Stimulated activated CD8-positive, alpha-beta memory T cell treated with anti-CD3 and anti-CD28 coated beads, Interleukin-2, amount 100 ng/mL, for 48 hours (primary cell): Measurements from ENCODE around the gene SCGB1A1.
A peak's percentile ranks its signal among the peaks of the same experiment; 100 is the strongest.

Experiments used
- DNase-seq, 2 donors: peaks; one replicate each; pipeline ENCODE4 v3.0.0-alpha.2; 2020; ENCODE audit warnings: low read depth in 2 of 2

SCGB1A1 gene

DNA sequence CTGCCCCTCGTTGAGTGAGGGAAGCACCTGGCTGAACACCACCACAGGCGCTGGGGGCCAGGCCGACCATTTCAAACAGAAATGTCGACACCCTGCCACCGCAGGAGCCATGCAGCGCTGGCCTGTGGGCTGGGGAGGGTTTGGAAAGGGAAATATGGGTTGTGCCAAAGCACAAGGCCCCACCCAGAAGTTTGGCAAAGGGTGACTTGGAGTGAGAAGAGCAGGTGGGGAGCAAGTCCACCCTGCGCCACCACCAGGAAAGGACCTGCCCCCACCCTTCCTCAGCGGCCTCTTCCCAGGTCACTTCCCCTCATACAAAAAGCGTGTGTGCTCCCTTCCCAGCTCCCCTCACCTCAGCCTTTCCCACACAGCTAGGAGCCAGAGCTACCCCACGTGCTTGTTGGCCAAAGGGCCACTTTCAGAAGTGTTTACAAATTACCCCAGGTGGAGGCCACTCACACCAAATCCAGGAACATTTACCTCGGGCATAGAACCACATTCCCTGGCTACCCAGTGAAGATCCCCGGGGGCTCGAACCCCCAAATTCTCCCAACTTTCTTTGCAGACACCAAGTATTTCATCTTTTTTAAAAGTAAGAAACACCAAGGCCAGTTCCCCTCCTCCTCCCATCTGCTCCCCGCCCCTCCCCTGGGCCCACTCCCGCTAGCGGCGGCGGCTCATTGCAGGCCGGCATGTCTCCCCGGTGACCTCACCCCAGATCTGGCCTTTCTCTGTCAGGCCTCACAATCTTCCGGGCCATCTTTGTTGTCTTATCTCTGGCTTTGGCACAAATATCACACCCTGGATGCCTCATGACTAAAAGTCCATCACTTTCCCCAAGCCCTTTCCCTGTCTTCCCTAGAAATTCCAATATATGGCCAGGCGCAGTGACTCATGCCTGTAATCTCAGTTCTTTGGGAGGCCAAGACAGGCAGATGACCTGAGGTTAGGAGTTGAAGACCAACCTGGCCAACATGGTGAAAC, 20.5 kb upstream of the SCGB1A1 start:
- no peak for DNase-seq

DNA sequence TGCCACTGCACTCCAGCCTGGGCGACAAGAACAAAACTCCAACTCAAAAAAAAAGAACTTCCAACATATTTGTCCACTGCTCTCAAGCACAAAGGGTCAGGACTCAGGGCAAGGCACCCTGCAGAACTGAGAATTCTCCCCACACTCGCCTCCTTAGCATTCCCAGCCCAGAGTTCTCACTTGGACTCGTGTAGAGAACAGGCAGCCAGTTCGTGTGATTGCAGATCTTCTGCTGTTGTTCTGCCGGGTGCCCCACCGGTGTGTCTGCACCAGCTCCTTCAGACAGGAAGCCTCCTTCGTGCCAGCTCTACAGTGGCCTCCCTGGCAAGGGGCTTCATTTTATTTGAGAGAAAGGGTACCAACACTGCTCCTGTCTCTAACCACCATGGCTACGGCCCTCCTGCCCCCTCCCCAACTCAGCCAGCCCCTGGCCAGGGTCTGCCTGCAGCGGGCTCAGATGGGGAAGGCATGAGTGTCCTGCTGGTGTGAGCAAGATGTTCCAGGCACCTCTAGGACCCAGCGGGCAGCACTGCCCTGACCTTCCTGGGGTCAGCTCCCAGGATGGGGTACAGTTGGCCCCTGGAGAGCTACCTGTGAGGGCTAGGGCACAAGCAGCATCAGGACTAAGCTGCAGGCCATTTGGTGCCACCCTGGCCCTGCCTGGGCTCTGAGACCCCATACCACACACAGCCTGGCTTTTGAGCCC, 19.5 kb upstream of the SCGB1A1 start:
- no peak for DNase-seq

DNA sequence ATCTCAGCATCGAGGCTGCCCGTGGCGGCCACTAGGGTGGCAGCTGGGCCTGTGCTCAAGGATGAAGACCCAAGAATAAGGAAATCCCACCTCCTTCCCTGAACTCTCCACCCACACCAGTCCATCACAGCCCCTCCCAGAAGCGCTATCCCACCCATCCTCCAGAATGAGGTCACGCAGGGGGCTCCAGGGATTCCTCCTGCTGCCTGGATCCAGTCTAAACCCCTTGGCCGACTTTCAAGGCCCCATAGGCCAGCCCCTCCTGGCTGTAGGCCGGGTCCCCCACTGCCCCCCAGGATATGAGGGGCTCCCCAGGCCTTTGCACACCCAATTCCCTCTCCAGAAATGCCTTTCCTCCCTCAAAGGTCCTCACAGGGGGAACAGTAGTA, 19.0 kb upstream of the SCGB1A1 start:
- DNase-seq = no peak

DNA sequence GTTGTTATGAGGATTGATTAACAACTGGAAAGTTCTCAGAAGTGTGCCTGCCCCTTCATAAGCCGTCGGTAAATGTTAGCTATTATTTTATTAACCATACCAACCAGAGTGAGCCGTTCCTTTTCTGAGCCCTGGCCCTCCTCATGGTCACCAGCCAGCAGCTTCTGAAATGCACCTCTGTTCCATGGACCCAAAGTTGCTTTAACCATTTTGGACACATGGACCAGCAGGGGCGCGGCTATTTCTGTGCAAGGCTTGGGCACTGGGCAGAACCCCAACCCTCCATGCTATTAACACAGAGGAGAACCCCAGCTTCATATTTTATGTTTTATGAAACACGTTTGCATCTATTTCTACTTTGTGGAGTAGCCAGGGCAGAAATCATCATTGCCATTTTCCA, 18.6 kb upstream of the SCGB1A1 start:
- no peak for DNase-seq

DNA sequence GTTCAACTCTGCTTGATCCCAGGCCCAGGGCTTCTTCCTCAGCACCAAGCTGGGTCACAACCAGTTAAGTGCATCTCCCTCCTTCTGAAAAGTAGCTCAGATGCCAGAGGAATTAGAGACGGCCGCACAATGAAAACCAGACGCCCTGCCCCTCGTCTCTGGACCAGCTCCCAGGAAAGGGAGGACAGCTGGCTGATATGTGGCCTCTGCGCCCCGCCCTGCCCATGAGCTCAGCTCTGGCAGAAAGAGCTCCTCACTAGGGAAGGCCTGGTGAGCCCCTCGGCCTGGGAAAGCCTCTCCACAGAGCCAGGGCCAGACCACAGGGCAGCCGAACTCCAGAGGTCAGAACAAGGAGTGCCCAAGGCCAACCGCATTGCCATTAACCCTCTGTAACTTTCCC, 18.1 kb upstream of the SCGB1A1 start:
- DNase-seq = no peak

DNA sequence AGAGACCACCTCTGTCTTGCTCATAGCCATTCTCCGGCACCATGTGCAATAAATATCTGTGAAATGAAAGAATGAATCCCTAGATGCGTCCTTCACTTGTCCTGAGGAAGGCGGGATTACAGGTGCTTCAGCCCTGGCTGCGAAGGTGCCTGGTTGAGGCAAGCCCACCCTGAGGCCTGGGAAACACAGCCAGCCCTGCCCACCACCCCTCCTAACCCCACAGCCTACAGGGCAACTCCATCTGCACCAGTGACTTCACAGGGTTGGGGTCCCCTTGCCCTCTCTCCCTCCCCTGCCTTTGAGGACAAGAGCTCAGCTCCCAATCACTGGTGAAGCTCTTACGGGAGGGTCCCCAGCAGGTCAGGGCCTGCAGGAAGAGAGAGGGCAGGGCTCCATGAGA, 17.5 kb upstream of the SCGB1A1 start:
- no peak for DNase-seq

DNA sequence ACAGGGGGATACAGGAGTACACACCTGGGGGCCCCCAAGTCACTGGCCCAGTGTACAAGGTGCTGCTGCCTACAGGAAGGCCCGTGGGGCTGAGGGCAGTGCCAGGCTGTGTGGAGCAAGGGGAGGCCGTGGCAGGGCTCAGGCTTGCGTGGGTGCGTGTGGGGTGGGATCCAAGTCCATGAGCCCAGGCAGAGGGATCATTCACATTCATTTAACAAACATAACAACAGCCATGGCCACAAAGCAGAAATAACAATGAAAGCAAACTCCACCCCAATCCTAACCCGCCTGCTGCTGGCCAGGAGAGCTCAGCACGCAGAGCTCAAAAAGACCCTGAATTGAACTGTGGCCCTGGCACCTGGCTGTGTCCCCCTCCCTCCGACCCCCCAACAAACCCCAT, 17.0 kb upstream of the SCGB1A1 start:
- no peak for DNase-seq

DNA sequence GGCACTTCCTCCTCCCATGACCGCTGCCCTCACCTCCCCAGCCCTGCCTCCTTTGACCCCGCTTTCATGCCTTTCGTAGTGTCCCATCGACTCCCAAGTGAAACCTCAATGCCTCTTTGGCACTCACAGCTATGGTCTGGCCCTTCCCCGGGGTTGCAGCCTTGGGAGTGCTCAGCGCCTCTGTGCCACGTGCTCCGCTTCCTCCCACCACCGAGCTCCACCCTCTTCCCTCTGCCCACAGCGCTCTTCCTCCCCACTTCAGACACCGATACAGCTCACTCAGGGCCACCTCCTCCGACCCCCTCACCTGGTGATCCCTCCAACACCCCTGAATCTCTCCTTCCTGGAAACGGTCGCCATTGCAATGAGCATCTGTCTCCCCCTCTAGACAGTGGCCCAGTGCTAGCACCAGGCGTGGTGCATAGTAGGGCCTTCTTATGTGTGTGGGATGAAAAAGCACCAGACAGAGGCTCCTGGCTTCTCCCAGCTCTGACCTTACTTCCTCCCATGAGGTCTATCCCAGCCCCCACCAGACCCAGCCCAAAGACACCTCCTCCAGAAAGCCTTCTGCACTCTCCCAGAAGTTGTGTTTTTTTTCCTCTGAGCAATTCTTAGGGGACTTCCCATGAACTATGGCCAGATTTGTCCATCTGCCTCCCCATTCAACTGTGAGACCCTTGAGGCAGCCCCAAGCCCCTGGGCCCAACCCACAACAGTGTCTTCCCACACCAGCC, 16.4 kb upstream of the SCGB1A1 start:
- peak; percentile 11 to 32 for DNase-seq

DNA sequence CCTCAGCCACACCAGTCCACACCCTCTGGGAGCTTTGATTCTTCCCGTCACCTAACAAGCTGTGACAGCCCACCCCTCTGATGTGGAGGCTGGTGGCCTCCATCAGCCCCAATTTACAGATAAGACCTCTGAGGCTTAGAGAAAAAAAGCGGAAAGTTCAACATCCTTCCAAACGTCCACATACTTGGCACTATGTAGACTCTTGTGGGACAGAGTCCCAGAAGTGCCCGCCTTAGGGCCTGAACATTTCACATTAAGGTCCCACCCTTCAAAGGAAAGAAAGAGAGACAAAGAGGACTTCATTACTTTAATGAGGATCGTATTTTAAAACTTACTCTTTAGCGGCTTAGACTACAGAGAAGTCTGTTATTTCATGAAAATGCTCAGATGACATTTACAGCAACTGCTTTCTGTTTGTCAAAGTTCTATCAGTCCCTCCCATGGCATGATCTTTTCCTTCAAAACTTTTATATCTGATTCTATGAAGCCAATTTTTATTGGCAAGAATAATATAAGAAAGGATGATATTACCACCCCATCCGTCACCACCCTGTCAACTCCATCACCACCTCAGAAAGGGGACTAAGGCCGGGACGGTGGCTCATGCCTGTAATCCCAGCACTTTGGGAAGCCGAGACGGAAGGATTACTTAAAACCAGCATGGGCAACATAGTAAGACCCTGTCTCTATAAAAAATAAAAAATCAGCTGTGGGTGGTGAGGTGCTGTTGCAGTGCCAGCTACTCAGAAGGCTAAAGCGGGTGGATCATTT, 15.7 kb upstream of the SCGB1A1 start:
- no peak for DNase-seq

DNA sequence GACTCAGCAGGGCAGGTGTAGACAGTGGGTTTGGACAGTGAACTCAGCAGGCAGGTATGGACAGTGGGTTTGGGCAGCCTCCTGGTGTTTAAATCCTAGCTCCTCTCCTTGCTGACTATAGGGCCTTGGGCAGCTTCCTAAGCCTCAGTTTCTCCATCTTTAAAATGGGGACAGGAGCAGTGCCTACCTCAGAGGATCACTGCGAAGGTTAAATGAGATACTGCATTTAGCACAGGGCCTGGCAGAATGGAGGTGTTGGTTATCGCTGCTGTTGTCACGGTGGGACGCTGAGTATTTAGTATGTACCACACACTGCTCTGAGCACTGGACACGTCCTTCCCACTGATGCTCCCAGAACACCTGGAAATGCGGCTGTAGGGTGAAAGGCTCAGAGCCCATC, 14.4 kb upstream of the SCGB1A1 start:
- no peak for DNase-seq

DNA sequence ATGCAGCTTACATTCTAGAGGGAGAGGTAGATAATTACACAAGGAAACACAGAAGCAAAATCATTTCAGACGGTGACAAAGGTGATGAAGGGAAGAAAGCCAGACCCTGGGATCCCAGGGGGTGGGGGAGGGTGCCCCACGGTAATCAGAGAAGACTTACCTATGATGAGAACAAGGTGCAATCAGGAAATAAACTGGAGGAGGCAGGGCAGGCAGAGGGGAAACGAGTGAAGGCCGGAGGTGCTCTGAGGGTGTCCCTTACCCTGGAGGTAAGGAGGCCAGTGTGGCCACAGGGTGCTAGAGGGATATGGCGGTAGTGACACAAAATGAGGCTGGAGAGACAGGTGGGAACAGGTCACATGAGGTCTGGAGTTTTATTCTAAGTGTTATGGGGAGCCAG, 13.9 kb upstream of the SCGB1A1 start:
- DNase-seq = no peak

DNA sequence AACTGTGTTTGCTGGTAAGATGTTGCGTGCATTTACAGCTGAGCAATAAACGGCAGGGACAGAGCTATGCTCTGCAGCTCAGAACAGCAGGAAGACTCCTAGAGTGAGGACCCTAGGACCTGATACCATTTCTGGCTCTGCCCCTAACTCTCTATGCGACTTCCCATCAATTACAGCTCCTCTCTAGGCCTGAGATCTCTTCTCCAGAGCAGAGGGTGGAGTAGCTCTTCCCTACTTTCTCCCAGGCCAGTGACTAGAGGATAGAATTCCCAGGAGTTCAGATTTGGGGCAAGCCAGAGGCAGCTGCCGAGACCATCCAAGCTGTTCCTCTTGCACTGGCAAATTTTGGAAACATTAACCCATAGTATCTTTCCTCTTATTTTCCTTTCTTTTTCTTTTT, 12.8 kb upstream of the SCGB1A1 start:
- DNase-seq = no peak

DNA sequence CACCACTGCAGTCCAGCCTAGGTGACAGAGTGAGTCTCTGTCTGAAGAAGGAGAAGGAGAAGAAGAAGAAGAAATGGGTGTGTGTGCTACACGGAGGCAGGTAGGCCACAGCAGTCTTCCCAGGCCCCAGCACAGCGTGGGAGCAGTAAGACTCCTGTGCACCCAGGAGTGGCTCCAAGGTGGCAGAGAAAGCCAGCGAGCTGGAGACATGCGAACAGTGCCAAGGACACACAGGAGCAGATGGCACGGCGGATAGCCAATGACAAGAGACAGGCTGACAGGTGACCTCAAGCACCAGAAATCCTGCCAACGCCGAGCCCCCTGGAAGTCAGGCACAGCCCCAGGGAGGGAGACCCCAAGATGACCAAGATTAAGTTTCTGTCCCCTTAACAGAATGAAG, 9.0 kb upstream of the SCGB1A1 start:
- DNase-seq = no peak

DNA sequence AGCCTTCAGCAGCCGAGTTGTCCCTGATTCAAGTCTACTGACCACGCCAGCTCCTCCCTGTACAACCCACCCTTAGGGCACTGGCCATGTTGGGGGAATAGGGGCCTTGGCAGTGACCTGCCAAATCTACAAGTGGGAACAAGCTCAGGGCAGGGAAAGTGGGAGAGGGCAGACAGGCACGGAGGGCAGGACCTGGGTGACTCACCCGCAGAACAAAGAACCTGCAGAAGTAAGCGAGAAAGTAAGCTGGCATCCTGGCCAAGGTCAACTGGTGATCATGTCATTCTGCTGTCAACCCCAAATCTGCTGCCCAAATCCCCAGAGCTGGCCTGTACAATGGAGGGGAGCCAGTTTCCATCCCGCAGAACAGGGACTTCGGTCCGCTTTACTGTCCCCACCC, 7.9 kb upstream of the SCGB1A1 start:
- no peak for DNase-seq

DNA sequence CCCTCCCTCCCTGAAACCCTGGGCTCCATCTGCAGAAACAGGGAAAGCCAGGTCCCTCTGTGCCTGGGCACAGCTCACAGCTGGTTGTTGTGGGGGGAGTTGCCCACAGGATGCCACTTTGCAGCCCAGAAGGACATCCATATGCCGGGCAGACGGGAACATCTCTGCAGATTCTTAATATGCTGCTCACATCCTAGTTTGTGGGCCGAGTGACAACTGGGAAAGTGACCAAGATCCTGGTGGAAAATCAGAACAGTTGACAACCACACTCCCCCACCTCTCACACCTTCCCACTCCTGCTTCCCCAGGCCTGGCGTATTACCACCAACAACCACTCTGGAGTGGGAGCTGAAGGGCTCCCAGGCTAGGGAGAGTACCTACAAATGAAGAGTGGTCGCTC, 7.3 kb upstream of the SCGB1A1 start:
- DNase-seq = no peak

DNA sequence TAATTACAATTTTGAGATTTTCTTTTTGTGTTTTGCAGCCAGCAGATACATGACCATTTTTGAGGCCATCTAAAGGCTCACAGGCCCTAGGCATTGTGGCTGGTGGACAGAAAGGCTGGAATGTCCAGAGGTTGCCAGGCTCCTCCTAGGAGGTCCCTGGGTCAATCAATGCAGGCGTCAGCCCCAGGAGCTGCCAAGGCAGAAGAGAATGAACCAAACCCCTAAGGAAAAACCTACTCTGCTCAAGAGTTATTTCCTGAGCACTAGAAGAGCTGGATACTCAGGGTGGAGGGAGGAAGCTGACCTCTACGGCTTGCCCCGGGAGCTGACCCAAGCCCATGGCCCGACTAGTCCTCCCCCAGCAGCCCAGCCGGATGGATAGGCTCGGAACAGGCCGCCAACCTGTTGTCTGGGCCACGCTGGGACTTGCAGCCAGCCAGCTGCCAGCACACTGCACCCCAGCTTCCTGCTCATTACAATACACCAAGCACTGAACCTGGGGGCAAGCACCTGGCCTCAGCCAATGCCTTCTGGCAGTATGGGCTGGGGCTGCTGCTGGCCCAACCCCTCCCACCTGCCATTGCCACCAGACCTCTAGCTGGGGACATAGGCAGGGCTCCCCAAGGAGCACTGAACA, 5.7 kb upstream of the SCGB1A1 start:
- DNase-seq = no peak

DNA sequence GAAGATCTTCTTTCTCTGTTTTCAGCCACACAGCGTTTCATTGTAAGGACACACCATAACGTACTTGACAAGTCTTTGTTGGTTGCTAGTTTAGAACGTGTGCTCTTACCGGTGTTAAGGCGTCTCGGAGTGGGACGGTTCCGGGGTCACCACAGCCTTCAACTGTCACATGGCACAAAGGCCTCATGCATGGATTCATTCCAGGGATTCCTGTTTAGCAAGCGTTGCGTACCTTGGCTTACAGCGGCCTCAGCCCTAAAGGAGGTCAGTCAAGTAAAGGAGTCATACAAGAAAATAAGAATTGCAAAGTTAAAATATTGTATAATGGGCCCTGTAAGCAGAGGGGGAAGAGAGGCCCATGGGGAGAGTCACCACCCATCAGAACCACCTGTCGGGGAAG, 2.2 kb upstream of the SCGB1A1 start:
- no peak for DNase-seq

DNA sequence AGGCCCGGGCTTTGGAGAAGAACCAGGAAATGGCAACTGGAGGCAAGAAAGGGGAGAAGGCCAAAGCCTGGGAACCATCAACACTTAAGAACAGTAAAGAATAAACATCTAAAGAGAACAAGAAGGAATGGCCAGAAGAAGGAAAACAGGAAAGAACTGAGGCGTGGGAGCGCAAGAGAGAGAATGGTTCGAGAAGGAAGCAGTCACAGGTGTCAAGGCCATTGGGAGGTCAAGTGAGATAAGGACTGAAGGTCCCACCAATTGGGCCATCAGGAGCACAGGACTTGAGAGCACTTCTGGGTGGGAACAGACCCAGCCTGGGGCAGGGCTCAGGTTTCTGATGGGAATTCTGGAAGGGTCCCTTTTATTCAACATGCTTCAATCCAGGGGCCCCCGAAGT, 697 bp upstream of the SCGB1A1 start:
- no peak for DNase-seq

DNA sequence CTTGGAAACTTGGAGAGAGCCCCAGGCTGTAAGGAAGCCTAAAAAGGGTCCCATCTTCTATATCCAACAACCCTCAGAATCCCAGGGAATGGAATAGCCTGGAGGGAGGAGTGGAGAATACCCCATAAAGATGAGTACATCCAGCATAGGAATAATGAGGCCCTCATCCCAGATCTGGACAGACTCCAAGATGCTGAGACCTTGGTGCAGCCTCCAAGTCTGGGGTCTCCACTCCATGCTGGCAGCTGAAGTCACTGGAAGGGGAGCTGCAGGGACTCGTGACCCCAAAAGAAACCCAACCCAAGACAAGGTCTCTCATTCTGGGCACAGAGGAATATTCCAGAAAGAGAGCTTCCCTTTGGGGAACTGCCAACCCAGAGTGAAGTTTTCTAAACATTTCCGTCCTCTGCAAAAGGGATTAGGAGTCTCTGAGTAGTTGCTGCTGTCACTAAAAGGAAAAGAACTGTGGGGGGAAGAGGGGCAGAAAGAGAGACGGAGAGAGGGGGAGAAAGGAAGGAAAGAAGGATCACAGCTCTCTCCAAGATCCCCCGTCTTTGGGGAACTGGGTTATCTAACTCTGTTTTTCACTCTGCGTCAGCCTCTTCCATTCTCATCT, 589 bp downstream of the SCGB1A1 start:
- no peak for DNase-seq

DNA sequence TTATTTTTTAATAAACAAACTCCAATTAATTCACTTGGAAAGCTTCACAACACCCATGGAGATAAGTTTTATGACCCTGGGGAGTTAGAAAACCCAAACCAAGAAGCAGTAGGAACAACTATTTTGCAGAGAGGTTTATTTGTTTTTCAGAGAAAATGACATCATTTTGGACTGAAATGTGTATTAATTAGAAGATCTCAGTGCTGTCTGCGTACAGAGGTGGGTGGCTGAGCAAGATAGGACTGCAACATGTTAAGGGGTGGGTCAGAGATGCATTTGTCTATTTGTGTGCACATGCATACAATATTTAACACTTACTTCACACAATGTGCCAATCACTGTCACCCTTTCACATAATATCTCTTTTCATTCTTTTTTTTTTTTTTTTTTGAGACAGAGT, 1.1 kb downstream of the SCGB1A1 start:
- no peak for DNase-seq

DNA sequence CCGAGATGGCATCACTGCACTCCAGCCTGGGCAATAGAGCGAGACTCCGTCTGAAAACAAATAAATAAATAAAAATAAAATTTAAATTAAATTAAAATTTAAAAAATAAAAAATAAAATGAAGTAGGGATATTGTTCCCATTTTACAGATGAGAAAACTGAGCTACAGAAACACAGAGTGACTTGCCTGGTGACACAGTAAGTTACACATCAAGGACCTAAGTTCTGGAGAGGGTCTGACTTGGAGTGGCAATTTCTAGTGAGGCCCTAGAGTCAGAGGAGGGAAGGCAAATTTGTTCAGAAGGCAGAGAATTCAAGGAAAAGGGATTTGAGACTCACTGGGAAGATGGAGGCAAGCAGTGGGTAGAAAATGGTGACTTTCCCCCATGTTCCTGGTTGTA, 2.0 kb downstream of the SCGB1A1 start:
- no peak for DNase-seq
